ENCODE data around the gene PTPRK.

The PTPRK gene

GRCh38 chr6:128069188-128069587 is 451.2 kb downstream of the PTPRK start:
- Histone ChIP-seq H3K4me3 (replicated peaks; ENCODE audit: low read depth, low read length) (no peak overlapping the region), H3K36me3 (ENCODE audit: control insufficient read depth, insufficient read depth, low read length) (no peaks in the 10 kb centered on the region), H3K27me3 (replicated peaks; ENCODE audit: control insufficient read depth, insufficient read depth, low read length) (no peaks in the 10 kb centered on the region)
- TF ChIP-seq CTCF (IDR thresholded peaks at IDR 0.05; ENCODE audit: insufficient read depth, low read length, poor library complexity, severe bottlenecking) = no peak
- DNase-seq (ENCODE audit: extremely low read depth, insufficient read length) = no peak

GRCh38 chr6:128068119-128068479 is 452.3 kb downstream of the PTPRK start:
- TF ChIP-seq CTCF (IDR thresholded peaks at IDR 0.05; ENCODE audit: insufficient read depth, low read length, poor library complexity, severe bottlenecking) = no peak
- H3K4me3 ChIP-seq (replicated peaks; ENCODE audit: low read depth, low read length) = no peak overlapping the region
- no peaks in the 10 kb centered on the region for H3K27me3 ChIP-seq (replicated peaks; ENCODE audit: control insufficient read depth, insufficient read depth, low read length)
- DNase-seq (ENCODE audit: extremely low read depth, insufficient read length) = no peak
- H3K36me3 ChIP-seq (ENCODE audit: control insufficient read depth, insufficient read depth, low read length) = no peaks in the 10 kb centered on the region

- no peaks in the 10 kb centered on the region for H3K27me3 ChIP-seq (replicated peaks; ENCODE audit: control insufficient read depth, insufficient read depth, low read length)
- no peak overlapping the region for H3K4me3 ChIP-seq (replicated peaks; ENCODE audit: low read depth, low read length)
- DNase-seq (ENCODE audit: extremely low read depth, insufficient read length) = no peak
- TF ChIP-seq CTCF (IDR thresholded peaks at IDR 0.05; ENCODE audit: insufficient read depth, low read length, poor library complexity, severe bottlenecking) = no peak
- no peaks in the 10 kb centered on the region for H3K36me3 ChIP-seq (ENCODE audit: control insufficient read depth, insufficient read depth, low read length)
These were observed 452.8 kb downstream of the PTPRK start for GRCh38 chr6:128067446-128068118.

GRCh38 chr6:128065072-128065471 is 455.3 kb downstream of the PTPRK start:
- TF ChIP-seq CTCF (IDR thresholded peaks at IDR 0.05; ENCODE audit: insufficient read depth, low read length, poor library complexity, severe bottlenecking) = no peak
- Histone ChIP-seq H3K27me3 (replicated peaks; ENCODE audit: control insufficient read depth, insufficient read depth, low read length) (no peaks in the 10 kb centered on the region), H3K36me3 (ENCODE audit: control insufficient read depth, insufficient read depth, low read length) (no peaks in the 10 kb centered on the region), H3K4me3 (replicated peaks; ENCODE audit: low read depth, low read length) (no peak overlapping the region)
- DNase-seq (ENCODE audit: extremely low read depth, insufficient read length) = no peak

DNA sequence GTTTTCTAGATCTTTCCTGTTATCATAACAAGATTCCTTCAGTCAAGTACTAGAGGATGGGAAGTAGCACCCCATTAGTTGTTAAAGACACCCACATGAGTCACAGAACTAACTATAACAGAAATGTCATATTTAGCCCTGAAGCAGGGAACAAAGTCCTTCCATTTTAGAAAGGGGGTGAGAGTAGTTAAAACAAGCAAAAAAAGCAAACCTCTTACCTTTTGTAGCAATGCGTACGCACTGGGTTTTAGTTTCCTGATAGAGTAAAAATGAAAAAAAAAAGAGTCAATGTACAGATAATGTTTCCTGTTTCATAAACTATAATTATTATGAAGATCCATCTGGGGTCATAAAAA is 455.9 kb downstream of the PTPRK start:
- no peak overlapping the region for H3K4me3 ChIP-seq (replicated peaks; ENCODE audit: low read depth, low read length)
- TF ChIP-seq CTCF (IDR thresholded peaks at IDR 0.05; ENCODE audit: insufficient read depth, low read length, poor library complexity, severe bottlenecking) = no peak
- no peaks in the 10 kb centered on the region for H3K36me3 ChIP-seq (ENCODE audit: control insufficient read depth, insufficient read depth, low read length)
- no peak for DNase-seq (ENCODE audit: extremely low read depth, insufficient read length)
- H3K27me3 ChIP-seq (replicated peaks; ENCODE audit: control insufficient read depth, insufficient read depth, low read length) = no peaks in the 10 kb centered on the region
